B cell (primary cell): ENCODE results near the gene PLAGL2. TPM values are rescaled to one million over a fixed set of nuclear protein-coding genes. Genes with fewer than 3 reads are reported as not detected.

Experiments used
- ATAC-seq: fragments of 200-7000 bp; cut with Tn5 transposase; one replicate; pipeline ENCODE4 v1.10.0; 2021; ENCODE audit warnings: low read depth, mild to moderate bottlenecking, moderate number of reproducible peaks, moderate library complexity
- CTCF ChIA-PET: fragments of 350-600 bp; sonication (Branson Sonifier 250); formaldehyde crosslinking; loops from one replicate; lab custom pipeline; 2021; ENCODE audit warnings: antibody characterized with exemption, inconsistent platforms; lab: Charles Lee
- POLR2A ChIA-PET: fragments of 350-600 bp; sonication (Branson Sonifier 250); formaldehyde crosslinking; loops from one replicate; lab custom pipeline; 2021; ENCODE audit warnings: antibody characterized with exemption; lab: Charles Lee
- DNase-seq: peaks from one replicate; pipeline ENCODE4 v3.0.0; 2013
- H2AFZ ChIP-seq: 2 replicates; pipeline ENCODE4 v1.6.1; 2012; ENCODE audit warnings: mild to moderate bottlenecking, low read depth, low read length; ENCODE audit not compliant: insufficient read depth, poor library complexity, severe bottlenecking
- H3K27ac ChIP-seq, 2 donors: 1 replicate in 1 of 2; 2 replicates in 1 of 2; pipeline ENCODE4 v1.5.1; 2012 to 2013; ENCODE audit warnings: low read length in 2 of 2, mild to moderate bottlenecking in 2 of 2, moderate library complexity in 1 of 2
- H3K27me3 ChIP-seq, 4 experiments: fragments of 200-600 bp in 1 of 4; sonication (generic) in 1 of 4; replicated peaks in 1 of 4; 1 replicate in 2 of 4; 2 replicates in 2 of 4; pipeline versions ENCODE4 v1.6.1 to v1.7.0; 2013 to 2016; ENCODE audit warnings: low read length in 3 of 4, mild to moderate bottlenecking in 2 of 4, mixed read lengths in 1 of 4, moderate library complexity in 1 of 4; ENCODE audit not compliant: insufficient read depth in 4 of 4, control insufficient read depth in 3 of 4; ENCODE audit errors: control extremely low read depth in 1 of 4
- H3K36me3 ChIP-seq, 2 experiments: replicated peaks in 1 of 2; 1 replicate in 1 of 2; 2 replicates in 1 of 2; pipeline versions ENCODE4 v1.6.1 to v1.7.1; 2013; ENCODE audit warnings: low read length in 1 of 2; ENCODE audit not compliant: insufficient read depth in 2 of 2, control insufficient read depth in 1 of 2; ENCODE audit errors: control extremely low read depth in 1 of 2, extremely low read depth in 1 of 2
- H3K4me1 ChIP-seq, 2 donors: fragments of 200-600 bp in 1 of 2; sonication (generic) in 1 of 2; 1 replicate in 1 of 2; 2 replicates in 1 of 2; pipeline versions ENCODE4 v1.5.1 to v1.6.1; 2013 to 2017; ENCODE audit warnings: low read length in 2 of 2; ENCODE audit not compliant: control insufficient read depth in 2 of 2, insufficient read depth in 2 of 2
- H3K4me2 ChIP-seq: replicated peaks from 2 replicates; pipeline ENCODE3; 2012; ENCODE audit warnings: mild to moderate bottlenecking, low read depth, low read length; ENCODE audit not compliant: poor library complexity, severe bottlenecking
- H3K4me3 ChIP-seq, 5 experiments: fragments of 200-600 bp in 1 of 5; sonication (generic) in 1 of 5; 1 replicate in 3 of 5; 2 replicates in 2 of 5; pipeline versions ENCODE4 v1.5.1 to v1.7.0; 2011 to 2016; ENCODE audit warnings: low read length in 4 of 5, mild to moderate bottlenecking in 4 of 5, low read depth in 2 of 5, control low read depth in 1 of 5, moderate library complexity in 1 of 5; ENCODE audit not compliant: insufficient read depth in 1 of 5; ENCODE audit errors: control extremely low read depth in 1 of 5, extremely low read depth in 1 of 5
- H3K79me2 ChIP-seq: fragments of 200-600 bp; sonication (generic); one replicate; pipeline ENCODE4 v1.6.0; 2016; ENCODE audit warnings: low read length; ENCODE audit not compliant: control insufficient read depth, insufficient read depth
- H3K9ac ChIP-seq: fragments of 200-600 bp; sonication (generic); 2 replicates; pipeline ENCODE4 v1.6.1; 2017; ENCODE audit warnings: mild to moderate bottlenecking, low read length, moderate library complexity
- H3K9me3 ChIP-seq, 3 donors: one replicate each; pipeline versions ENCODE4 v1.6.1 to v1.7.1; 2013; ENCODE audit warnings: low read length in 2 of 3; ENCODE audit not compliant: control insufficient read depth in 2 of 3, insufficient read depth in 1 of 3; ENCODE audit errors: control extremely low read depth in 1 of 3
- H4K20me1 ChIP-seq: 2 replicates; pipeline ENCODE4 v1.6.0; 2012; ENCODE audit warnings: mild to moderate bottlenecking, low read length; ENCODE audit not compliant: insufficient read depth, control insufficient read depth, poor library complexity, severe bottlenecking
- H3K27ac Mint-ChIP-seq: one replicate; pipeline ENCODE4 v1.8.0; 2021; ENCODE audit warnings: mixed read lengths
- H3K27me3 Mint-ChIP-seq: one replicate; pipeline ENCODE4 v1.8.0; 2021; ENCODE audit warnings: mixed read lengths
- H3K4me1 Mint-ChIP-seq: one replicate; pipeline ENCODE4 v1.8.0; 2021; ENCODE audit warnings: mixed read lengths
- H3K4me3 Mint-ChIP-seq: one replicate; pipeline ENCODE4 v1.8.0; 2021; ENCODE audit warnings: mixed read lengths
- H3K9me3 Mint-ChIP-seq: one replicate; pipeline ENCODE4 v1.8.0; 2022; ENCODE audit warnings: mixed read lengths; ENCODE audit not compliant: insufficient read depth
- CTCF ChIP-seq: fragments of 200-600 bp; IDR thresholded peaks from one replicate; pipeline ENCODE4 v1.8.0; 2022; ENCODE audit warnings: antibody characterized with exemption, mild to moderate bottlenecking
- EZH2 ChIP-seq: IDR thresholded peaks from 2 replicates; pipeline ENCODE4 v1.6.1; 2012; ENCODE audit warnings: borderline replicate concordance, low read depth, mild to moderate bottlenecking, moderate library complexity, low read length; ENCODE audit not compliant: insufficient read depth, poor library complexity, severe bottlenecking
- WGBS: methylation state at CpG from one replicate; pipeline ENCODE4 v1.1.5; 2013; ENCODE audit warnings: missing lambda C conversion rate; ENCODE audit not compliant: insufficient coverage; 5-methylcytosine and 5-hydroxymethylcytosine counted together
- intact Hi-C: fragments of 100-400 bp; cut with micrococcal nuclease; formaldehyde crosslinking; loops from one replicate; pipeline ENCODE4 v1.10.0; 2022
- polyA plus RNA-seq: library from polyadenylated mRNA; depleted of rRNA; stranded (reverse); fragments of >200 nt; gene quantifications from 2 replicates; pipeline ENCODE4 v1.2.3, GENCODE V29; 2012
- total RNA-seq, 2 donors: library from RNA; stranded (reverse); fragments of 120-200 nt in 1 of 2; gene quantifications; 1 replicate in 1 of 2; 2 replicates in 1 of 2; pipeline versions ENCODE4 v1.2.3 to v1.2.4, GENCODE V29; 2013 to 2022

The PLAGL2 gene
- total and polyA plus RNA-seq, 2 donors (not counting 1 experiment from before 2014, with no cell fraction given) = 4.4 to 18.4 TPM

- intact Hi-C loops = loop anchor here (10.0 kb wide), 1 partner anchor 419 kb away; no protein-coding TSS in a partner anchor
- TF ChIP-seq EZH2 (no peak), CTCF (no peak)
- DNase-seq (no peak), ATAC-seq (no peak)
- H3K36me3 ChIP-seq = peaks cover 0 to 53% of the 10 kb centered on the region in 2 experiments
- H3K4me3 ChIP-seq = no peak overlapping the region
- H3K79me2 ChIP-seq = no peaks in the 10 kb centered on the region
- H3K9ac ChIP-seq = no peak overlapping the region
- peaks cover 12 to 22% of the 10 kb centered on the region in 2 donors for H3K4me1 ChIP-seq
- H3K27ac Mint-ChIP-seq = no peak overlapping the region
- no peaks in the 10 kb centered on the region for H3K27me3 ChIP-seq
- peaks cover 19% of the 10 kb centered on the region for H3K4me1 Mint-ChIP-seq
- no peaks in the 10 kb centered on the region for H3K9me3 ChIP-seq
- H3K27ac ChIP-seq = no peak overlapping the region
- no peaks in the 10 kb centered on the region for H4K20me1 ChIP-seq
- POLR2A ChIA-PET = no interaction called here
- no peaks in the 10 kb centered on the region for H3K27me3 Mint-ChIP-seq
- no peak overlapping the region for H2AFZ ChIP-seq
- WGBS = 98% methylated on average over 6 of the region's 6 CpGs
- no peak overlapping the region for H3K4me2 ChIP-seq
- no peak overlapping the region for H3K4me3 Mint-ChIP-seq
- no peaks in the 10 kb centered on the region for H3K9me3 Mint-ChIP-seq
- CTCF ChIA-PET = no interaction called here
Observed at GRCh38 chr20:32235331-32236047, 27.9 kb upstream of the PLAGL2 start.

- WGBS = 93% methylated on average over 10 of the region's 13 CpGs
- H3K4me3 Mint-ChIP-seq = no peak overlapping the region
- no peak for ATAC-seq
Observed at GRCh38 chr20:32234135-32234808, 26.7 kb upstream of the PLAGL2 start.

More at GRCh38 chr20:32234135-32234808, 26.7 kb upstream of the PLAGL2 start:
- Histone ChIP-seq H3K27me3 (no peaks in the 10 kb centered on the region), H4K20me1 (no peaks in the 10 kb centered on the region), H3K27ac (no peak overlapping the region), H3K4me3 (no peak overlapping the region), H3K9ac (no peak overlapping the region), H3K9me3 (no peaks in the 10 kb centered on the region), H3K36me3 (peaks cover 0 to 58% of the 10 kb centered on the region in 2 experiments), H3K4me1 (peaks cover 4 to 16% of the 10 kb centered on the region in 2 donors), H2AFZ (no peak overlapping the region), H3K79me2 (no peaks in the 10 kb centered on the region), H3K4me2 (no peak overlapping the region)
- no peaks in the 10 kb centered on the region for H3K9me3 Mint-ChIP-seq
- no peaks in the 10 kb centered on the region for H3K27me3 Mint-ChIP-seq
- intact Hi-C loops = loop anchor here (10.0 kb wide), 1 partner anchor 421 kb away; no protein-coding TSS in a partner anchor
- DNase-seq = no peak
- ChIA-PET CTCF (interaction anchor here (1.1 kb wide), 1 partner anchor 45 kb away, joined by 4 read pairs; no protein-coding TSS in a partner anchor), POLR2A (interaction anchor here (0.6 kb wide), 1 partner anchor 45 kb away, joined by 5 read pairs; no protein-coding TSS in a partner anchor)
- TF ChIP-seq EZH2 = no peak
- no peak for TF ChIP-seq CTCF
- peaks cover 10% of the 10 kb centered on the region for H3K4me1 Mint-ChIP-seq
- H3K27ac Mint-ChIP-seq = no peak overlapping the region
